GM18511 (cell line): ENCODE results near the gene OPALIN.

Experiments
- ATAC-seq: cut with Tn5 transposase; IDR thresholded peaks from one replicate; pipeline ENCODE4 v1.9.1; 2021; ENCODE audit warnings: mild to moderate bottlenecking, moderate library complexity; ENCODE audit not compliant: unreplicated experiment

OPALIN gene

DNA sequence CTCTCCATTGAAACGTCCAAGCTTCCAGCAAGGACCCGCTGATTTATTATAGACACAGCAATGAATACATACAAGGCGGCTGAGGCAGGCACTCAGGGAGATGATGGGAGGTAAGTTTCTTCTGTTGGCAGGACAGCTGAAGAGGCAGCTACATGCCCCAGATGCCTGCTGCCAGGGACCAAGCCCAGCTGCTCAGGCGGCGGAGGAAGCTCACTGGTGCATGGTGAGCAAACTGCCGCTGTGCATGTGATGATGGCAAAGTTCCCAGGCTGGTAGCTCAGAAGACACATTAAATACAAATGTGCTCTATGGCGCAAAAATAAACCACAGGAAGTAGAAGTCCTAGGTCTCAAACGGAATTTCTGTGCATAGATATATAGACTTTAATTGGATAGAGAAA is 52.3 kb downstream of the OPALIN start:
- ATAC-seq = peak; percentile 59

DNA sequence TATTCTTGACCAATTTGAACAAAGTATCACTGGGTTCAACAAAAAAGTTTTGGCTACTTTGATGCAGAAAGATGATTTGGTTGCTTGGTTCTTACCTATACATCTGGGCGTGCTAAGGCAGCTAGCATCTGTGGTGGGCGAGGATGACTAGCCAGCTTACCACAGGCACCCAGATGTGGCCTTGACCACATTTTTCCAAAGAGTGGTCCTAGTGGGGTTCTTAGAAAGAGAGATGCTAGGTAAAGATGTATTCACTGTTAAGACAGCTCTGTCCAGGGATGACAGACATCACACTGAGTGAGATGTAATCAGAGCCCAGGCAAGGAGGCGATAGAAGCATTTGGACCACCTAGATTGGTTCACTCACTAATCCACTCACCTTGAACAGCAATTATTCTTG is 53.8 kb downstream of the OPALIN start:
- no peak for ATAC-seq

DNA sequence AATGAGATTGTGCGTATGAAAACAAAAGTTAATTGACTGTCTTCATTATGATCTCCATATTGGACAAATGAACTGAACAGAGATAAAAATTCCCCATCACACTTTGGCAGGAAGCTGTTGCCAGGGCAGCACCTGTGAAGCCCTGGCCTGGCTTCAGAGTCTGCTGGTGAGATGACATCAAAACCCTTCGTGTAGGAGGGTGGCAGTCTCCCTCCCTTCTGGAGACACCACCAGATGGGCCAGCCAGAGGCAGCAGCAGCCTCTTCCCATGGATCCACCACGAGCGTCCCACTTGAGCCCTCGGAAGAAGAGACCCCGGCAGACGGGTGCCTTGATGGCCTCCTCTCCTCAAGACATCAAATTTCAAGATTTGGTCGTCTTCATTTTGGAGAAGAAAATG is 54.6 kb downstream of the OPALIN start, which contains the start of gene DNTT:
TSS of gene DNTT (plus strand) at position 205 of the 400 bp plus-strand sequence. CDS start at position 269, 64 bp downstream.
- no peak for ATAC-seq

DNA sequence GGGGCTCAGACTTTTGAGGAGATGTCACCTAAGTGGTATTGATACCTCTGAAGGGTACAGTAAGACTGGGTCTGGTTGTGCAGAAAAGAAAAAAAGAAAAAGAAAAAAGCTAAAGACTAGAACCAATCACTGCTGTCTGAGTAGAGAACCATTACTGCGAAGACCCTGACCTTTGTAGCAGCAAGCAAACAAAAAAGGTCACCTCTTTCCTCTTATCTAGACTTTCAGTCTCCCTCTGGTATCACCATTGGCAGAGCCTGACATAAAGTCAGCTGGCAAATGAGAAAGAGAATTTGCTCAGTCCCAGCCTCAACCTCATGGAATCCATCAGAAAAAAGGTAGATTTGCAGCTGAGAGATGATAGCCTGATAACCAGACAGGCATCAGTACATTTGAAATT is 57.2 kb downstream of the OPALIN start:
- ATAC-seq = no peak

DNA sequence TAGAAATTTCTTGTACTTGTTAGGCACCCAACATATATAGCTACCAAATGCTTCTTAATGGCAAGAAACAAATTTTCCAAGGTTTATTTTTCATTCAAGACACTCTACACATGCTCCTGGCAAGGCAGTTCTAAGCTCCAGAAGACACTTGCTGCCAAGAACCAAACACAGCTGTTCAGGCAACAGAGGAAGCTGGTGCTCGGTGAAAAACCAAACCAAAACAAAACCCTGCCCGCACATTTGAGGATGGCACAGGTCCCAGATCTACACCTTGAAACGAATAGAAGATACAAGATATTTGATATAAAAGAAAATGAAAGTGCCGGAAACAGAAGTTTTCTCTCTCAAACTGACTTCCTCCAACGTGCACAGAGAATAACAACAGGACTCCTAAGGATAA is 59.4 kb downstream of the OPALIN start:
- no peak for ATAC-seq

DNA sequence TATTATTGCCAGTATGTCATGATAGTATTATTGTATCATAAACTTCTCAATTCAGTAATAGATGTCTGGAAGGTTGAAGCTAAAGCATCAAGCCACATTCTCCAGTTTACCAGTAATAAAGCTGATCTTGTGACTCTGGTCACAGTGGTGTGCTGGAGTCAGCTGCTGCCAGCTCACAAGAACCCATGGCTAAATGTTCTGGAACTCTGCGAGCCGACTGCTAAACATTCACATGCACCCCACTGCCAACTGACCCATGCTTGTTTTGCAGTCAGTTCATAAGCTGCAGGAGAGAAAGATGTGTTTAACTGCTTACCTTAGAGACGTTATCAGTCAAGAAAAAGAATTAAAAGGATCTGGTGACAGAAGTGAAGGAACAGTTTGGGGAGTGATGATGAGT is 60.4 kb downstream of the OPALIN start:
- ATAC-seq = no peak

DNA sequence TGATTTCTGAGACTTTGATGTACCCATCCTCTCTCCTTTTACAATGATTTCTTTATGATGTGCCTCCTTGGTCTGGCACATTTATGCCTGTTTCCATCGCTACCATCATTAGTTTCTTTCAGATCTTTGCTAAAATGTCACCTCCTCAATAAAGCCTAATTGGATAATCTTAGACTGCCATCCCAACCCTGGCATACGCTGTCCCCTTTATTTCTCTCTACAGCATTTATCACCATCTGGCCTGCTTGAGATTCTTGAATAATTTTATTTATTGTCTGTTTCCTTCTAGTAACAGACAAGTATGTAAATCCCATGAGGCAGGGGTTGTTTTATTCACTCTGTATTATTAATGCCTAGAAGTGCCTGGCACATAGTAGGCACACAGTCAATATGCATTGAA is 61.3 kb downstream of the OPALIN start:
- no peak for ATAC-seq

DNA sequence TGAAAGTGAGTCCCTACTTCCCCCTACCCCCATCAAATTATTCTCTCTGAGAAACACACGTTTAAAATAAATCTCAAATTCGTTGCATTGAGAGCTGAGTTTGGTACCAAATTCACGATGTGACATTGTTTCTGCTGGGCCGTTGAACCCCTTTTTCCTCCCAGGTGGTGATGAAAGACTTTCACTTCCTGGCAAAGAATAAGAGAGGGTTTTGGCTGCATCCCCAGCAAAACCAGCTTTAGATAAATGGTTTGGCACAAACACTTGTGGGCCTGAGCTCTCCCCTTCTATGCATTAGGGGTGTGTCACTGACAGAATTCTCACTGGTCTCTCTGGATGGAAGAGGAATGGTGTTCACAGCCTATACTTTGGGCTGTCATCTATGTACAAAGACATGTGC is 63.3 kb downstream of the OPALIN start:
- ATAC-seq = no peak
